HepG2 (cell line): ENCODE measurements around the gene TTLL13. TPM values are rescaled to one million over a fixed set of nuclear protein-coding genes. Genes with fewer than 3 reads are reported as not detected.

Experiments
- HMG20A ChIP-seq: IDR thresholded peaks from 2 replicates; pipeline ENCODE4 v1.6.1; 2016; ENCODE audit warnings: borderline replicate concordance
- POGZ ChIP-seq: sonication (generic); formaldehyde crosslinking; IDR thresholded peaks from 2 replicates; pipeline ENCODE4 v1.4.0; 2020; ENCODE audit warnings: mild to moderate bottlenecking, missing genetic modification reagents
- PREB ChIP-seq: sonication (generic); formaldehyde crosslinking; IDR thresholded peaks from 2 replicates; pipeline ENCODE4 v1.4.0; 2020; ENCODE audit warnings: missing genetic modification reagents
- RBAK ChIP-seq: sonication (generic); formaldehyde crosslinking; IDR thresholded peaks from 2 replicates; pipeline ENCODE4 v1.5.1; 2020; ENCODE audit warnings: mild to moderate bottlenecking, missing genetic modification reagents
- SOX5 ChIP-seq: IDR thresholded peaks from 2 replicates; pipeline ENCODE4 v1.6.1; 2016; ENCODE audit warnings: borderline replicate concordance
- STAT6 ChIP-seq: sonication (generic); formaldehyde crosslinking; IDR thresholded peaks from 2 replicates; pipeline ENCODE4 v1.4.0; 2020; ENCODE audit warnings: missing genetic modification reagents, mild to moderate bottlenecking, borderline replicate concordance
- THRA ChIP-seq: sonication (generic); formaldehyde crosslinking; IDR thresholded peaks from 2 replicates; pipeline ENCODE4 v1.4.0; 2020; ENCODE audit warnings: missing genetic modification reagents, borderline replicate concordance
- ZNF18 ChIP-seq: sonication (generic); formaldehyde crosslinking; IDR thresholded peaks from 2 replicates; pipeline ENCODE4 v1.8.0; 2022; ENCODE audit warnings: mild to moderate bottlenecking, missing genetic modification reagents; ENCODE audit not compliant: insufficient replicate concordance
- ZNF180 ChIP-seq: sonication (generic); formaldehyde crosslinking; IDR thresholded peaks from 2 replicates; pipeline ENCODE4 v1.4.0; 2020; ENCODE audit warnings: low read depth, missing genetic modification reagents, borderline replicate concordance
- ZNF225 ChIP-seq: sonication (generic); formaldehyde crosslinking; IDR thresholded peaks from 2 replicates; pipeline ENCODE4 v1.4.0; 2020; ENCODE audit warnings: mild to moderate bottlenecking, missing genetic modification reagents
- ZNF484 ChIP-seq: sonication (generic); formaldehyde crosslinking; IDR thresholded peaks from 2 replicates; pipeline ENCODE4 v1.5.1; 2020; ENCODE audit warnings: mild to moderate bottlenecking, low read depth, missing genetic modification reagents, borderline replicate concordance
- ZNF510 ChIP-seq: sonication (generic); formaldehyde crosslinking; IDR thresholded peaks from 2 replicates; pipeline ENCODE4 v1.4.0; 2020; ENCODE audit warnings: low read depth, mild to moderate bottlenecking, missing genetic modification reagents
- ZNF546 ChIP-seq: sonication (generic); formaldehyde crosslinking; conservative IDR thresholded peaks from 2 replicates; pipeline ENCODE4 v1.8.1; 2023; ENCODE audit warnings: mild to moderate bottlenecking, missing genetic modification reagents
- ZNF646 ChIP-seq: sonication (generic); formaldehyde crosslinking; IDR thresholded peaks from 2 replicates; pipeline ENCODE4 v1.9.0; 2021; ENCODE audit warnings: mild to moderate bottlenecking, missing genetic modification reagents
- ZSCAN31 ChIP-seq: sonication (generic); formaldehyde crosslinking; IDR thresholded peaks from 2 replicates; pipeline ENCODE4 v1.5.0; 2020; ENCODE audit warnings: low read depth, mild to moderate bottlenecking, missing genetic modification reagents
- polyA plus RNA-seq, 8 experiments: library from polyadenylated mRNA; depleted of rRNA in 3 of 8; stranded (reverse) in 7 of 8; unstranded in 1 of 8; fragments of >200 nt; fragmentation: Illumina TruSeq in 4 of 8; extraction: Trizol in 4 of 8; gene quantifications; 2 replicates each; pipeline versions ENCODE4 v1.2.1 to v1.2.3, GENCODE V29; 2011 to 2016; ENCODE audit warnings: low read depth in 4 of 8, missing spikeins in 1 of 8, mixed read lengths in 1 of 8; ENCODE audit not compliant: insufficient read depth in 1 of 8
- total RNA-seq, 5 experiments: library from RNA; depleted of rRNA; stranded (reverse); fragments of >200 nt; fragmentation: Illumina TruSeq; extraction: Trizol; gene quantifications; 2 replicates each; pipeline ENCODE4 v1.2.3, GENCODE V29; 2016; ENCODE audit warnings: low read depth in 1 of 5

The TTLL13 gene
- total and polyA plus RNA-seq, 2 of the 13 experiments (the other 11 are each of a cell fraction or from before 2014, with no cell fraction given) = 0.07 to 0.29 TPM

GRCh38 chr15:90249203-90249863, at the start of gene TTLL13 (continued):
- no peak for TF ChIP-seq RBAK (CRISPR knock-in tag)
- no peak for TF ChIP-seq HMG20A (CRISPR knock-in tag)
- no peak for TF ChIP-seq ZNF180
- no peak for TF ChIP-seq STAT6 (CRISPR knock-in tag)
- no peak for TF ChIP-seq SOX5 (CRISPR knock-in tag)
- no peak for TF ChIP-seq ZSCAN31 (CRISPR knock-in tag)
- peak; percentile 37 for TF ChIP-seq ZNF18 (CRISPR knock-in tag)
- 0 out of 2 replicates have a peak, but pooled peaks have one; percentile 70 for TF ChIP-seq ZNF225 (CRISPR knock-in tag)
- 0 out of 2 replicates have a peak, but pooled peaks have one; percentile 42 for TF ChIP-seq ZNF484
- no peak for TF ChIP-seq ZNF546
- no peak for TF ChIP-seq ZNF646
- TF ChIP-seq ZNF510 (CRISPR knock-in tag) = no peak
- TF ChIP-seq THRA (CRISPR knock-in tag) = no peak; the same call in 1 of the 2 replicates
- TF ChIP-seq PREB = no peak
- TF ChIP-seq POGZ (CRISPR knock-in tag) = peak; percentile 55
